HG03175 (cell line): ENCODE results near the gene PADI4.
"Not testable (repeated sequence)": the region's sequence is repeated elsewhere in the genome, so short reads cannot be mapped to it uniquely, and the experiment has no call there.

ENCODE experiments used
- ATAC-seq: cut with Tn5 transposase; IDR thresholded peaks from one replicate; pipeline ENCODE4 v1.9.1; 2021; ENCODE audit warnings: mild to moderate bottlenecking, moderate library complexity; ENCODE audit not compliant: unreplicated experiment

PADI4 gene

DNA sequence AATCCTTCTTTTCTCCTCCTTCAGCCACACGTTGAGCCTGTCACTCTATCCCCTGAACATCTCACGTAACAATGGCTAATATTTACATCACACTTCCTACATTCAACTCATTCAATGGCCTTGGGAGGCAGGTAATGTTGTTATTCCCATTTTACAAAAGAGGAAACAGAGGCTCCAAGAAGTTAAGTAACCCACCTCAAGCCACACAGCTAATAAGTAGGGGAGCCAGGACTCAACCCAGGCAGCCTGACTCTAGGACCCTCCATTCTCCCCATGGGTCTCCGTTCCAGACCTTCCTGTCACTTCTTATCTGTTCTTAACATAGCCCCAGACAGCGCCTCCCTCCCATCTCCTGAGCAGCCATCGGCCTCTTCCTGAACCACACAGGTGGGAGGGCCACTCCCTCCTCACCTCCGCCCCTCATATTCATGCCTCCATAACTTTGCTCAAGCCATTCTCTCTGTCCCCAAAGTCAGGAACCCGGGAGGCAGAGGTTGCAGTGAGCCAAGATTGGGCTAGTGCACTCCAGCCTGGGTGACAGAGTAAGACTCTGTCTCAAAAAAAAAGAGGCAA, 2.2 kb downstream of the PADI4 start:
- no peak for ATAC-seq

DNA sequence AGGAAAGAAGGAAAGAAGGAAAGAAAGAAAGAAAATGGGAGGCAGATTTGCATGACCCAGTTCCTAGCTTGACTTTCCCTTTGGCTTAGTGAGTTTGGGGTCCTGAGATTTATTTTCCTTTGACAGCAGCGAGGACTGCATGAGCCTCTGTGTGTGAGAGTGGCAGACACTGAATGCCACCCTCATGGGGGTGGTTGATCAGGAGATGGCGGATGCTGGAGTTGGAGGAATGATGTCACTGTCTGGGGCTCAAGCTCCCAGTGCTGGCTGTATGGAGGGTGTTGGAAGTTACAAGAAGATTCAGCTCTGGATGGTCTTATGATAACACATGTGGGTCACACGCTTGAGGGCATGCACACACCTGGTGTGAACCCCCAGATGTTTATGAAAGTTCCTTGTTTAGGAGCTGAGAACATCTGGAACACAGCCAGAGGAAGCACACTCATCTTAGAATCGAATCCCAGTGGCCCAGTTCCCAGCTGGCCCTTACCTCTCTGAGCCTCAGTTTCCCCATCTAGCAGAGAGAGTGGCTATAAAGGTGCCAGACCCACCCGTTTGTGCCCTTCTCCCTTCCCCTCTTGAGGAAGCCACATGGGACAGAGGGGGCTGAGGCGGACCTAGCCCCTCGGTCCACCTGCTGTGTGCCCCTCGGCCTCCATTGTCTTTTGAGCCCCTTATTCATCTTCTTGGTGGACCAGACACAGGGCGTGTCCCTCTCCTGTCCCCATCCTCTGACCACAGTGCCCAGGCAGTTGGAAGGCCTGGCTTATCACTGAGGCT, 5.7 kb downstream of the PADI4 start:
- ATAC-seq = no peak

DNA sequence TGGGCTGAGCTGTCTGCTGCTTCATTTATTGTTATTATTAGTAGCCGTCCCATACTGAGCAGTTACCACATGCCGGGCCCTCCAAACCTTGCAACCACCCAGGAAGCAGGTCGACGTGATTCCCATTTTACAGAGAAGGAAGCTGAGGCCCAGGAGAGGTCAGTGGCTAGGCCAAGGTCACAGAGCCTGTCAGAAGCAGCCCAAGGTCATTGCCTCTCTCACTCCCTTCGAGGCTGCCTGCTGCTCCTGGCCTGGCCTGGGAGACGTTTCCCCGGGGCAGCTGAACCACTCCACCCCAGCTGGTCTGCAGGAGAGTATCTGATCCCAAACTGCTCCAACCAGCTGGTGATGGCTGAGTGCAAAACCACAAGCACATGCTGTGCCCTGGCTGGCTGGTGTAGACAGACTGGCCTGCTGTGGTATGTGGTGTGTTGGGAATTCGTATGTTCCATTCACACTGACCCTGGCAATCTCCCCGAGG, 6.5 kb downstream of the PADI4 start:
- ATAC-seq = no peak

DNA sequence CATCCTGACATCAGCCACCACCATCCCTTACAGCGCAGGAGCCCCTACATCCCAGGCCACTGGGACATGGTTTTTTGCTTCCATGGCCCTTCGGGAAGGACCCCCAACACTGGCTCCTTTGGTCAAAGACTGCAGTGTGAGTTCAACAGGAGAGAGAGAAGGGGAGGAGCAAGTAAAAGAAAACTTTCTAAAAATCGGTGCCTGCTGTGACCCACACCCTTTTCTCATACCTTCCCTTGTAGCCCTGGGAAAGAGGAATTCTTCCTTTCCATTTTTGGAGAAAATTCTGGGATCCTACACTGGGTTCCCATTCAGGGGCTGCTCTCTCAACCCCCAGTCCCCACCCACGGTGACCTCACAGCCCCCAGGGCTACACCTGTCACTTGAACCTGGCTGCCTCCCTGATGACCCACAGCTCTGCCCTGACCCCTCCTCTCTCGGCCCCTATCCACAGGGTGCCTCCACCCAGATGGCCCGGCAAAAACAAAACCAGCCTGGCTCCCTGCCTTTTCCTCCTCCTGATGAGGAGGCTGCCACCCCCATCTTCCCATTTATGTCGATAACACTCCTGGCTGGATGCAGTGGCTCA, 7.6 kb downstream of the PADI4 start:
- ATAC-seq = no peak

DNA sequence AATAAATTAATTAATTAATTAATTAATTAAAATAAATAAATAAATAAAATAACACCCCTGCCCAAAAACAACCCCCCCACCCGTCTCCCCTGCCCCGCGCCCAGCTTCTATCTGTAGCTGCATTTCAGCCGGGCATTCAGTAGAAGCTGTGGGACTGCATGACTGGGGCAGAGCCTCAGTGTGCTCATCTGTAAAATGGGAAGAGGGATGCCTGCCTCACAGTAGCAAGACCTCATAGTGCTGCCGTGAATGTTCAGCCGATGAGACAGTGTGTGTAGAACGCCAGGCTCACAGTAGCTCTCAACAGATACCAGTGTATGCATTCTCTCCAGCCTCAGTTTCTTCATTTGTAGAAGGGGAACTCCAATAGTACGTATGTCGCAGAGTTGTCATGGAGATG, 8.7 kb downstream of the PADI4 start:
- no peak for ATAC-seq

DNA sequence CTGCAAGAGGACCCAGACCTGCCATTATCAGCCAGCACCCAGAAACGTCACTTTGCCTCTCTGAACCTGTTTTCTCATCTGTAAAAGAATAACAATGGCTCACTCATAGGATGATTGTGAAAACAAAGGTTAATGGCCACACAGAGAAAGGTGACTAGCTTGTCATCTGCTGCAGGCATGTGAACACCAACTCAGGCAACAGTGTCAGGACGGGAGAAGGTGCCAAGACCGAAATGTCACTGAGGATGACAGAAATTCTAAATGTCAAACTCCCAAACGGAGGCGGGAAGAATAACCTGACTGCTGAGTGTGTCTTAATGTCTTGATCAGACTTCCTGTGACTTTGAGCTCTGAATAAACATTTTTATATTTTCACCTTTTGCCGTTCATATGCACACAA, 10.3 kb downstream of the PADI4 start:
- ATAC-seq = no peak

DNA sequence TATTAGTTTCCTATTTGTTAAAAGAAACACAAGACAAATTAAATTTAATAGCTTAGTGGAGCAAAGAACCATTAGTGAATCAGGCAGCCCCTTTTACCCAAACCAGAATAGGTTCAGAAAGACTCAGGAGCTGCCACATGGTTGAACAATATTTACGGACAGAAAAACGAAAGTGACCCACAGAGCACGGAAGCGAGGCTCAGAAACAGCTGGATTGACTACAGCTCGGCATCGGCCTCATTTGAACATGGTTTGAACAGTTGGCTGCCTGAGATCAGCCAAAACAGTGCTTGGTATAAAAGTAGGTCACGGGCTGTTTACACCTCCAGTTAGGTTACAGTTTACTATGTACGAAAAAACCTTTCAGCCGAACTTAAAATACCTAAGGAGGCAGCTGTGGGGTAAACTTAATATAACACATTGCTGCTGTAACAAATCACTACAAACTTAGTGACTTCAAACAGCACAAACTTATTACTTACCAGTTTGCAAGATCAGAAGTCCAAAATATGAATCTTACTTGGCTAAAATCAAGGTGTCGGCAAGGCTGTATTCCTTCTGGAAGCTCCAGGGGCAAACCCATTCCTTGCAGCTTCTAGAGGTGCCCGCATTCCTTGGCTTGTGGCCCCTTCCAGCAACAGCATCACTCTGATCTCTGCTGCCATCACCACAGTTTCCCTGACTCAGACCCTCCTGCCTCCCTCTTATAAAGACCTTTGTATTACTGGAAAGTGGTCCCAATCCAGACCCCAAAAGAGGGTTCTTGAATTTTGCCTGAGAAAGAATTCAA, 11.8 kb downstream of the PADI4 start:
- ATAC-seq = no peak

DNA sequence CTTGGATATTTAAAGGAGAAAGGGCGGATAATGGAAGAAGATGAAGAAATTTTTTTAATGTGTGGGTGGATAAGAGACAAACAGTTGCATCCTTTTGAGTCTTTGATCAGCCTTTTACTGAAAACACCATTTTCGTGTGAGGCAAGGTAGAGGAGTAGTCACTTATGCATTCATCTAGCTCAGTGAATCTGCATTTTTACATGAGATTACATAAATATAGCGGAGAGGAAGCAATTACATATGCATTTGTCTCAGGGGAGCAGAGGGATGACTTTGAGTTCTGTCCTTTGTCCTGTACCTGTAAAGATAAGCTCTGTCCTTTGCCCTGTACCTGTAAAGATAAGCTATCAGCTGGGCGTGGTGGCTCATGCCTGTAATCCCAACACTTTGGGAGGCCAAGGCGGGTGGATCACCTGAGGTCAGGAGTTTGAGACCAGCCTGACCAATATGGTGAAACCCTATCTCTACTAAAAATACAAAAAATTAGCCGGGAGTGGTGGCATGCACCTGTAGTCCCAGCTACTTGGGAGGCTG, 13.9 kb downstream of the PADI4 start:
- ATAC-seq = not testable (repeated sequence)

DNA sequence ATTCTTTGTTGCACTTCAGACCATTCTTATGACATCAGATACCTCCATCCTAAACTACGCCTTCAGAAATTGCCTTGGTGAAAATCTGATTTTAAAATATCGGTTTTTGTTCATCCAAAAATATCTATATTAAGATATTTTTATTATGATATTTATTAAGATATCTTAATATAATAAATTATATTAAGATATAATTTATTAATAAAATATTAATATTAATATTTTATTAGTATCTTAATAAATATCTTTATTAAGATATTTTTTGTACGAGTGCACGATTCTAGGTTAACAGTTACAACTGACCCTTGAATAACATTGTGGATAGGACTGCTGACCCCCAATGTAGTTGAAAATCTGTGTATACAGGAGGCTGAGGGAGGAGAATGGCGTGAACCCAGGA, 20.9 kb downstream of the PADI4 start:
- no peak for ATAC-seq

DNA sequence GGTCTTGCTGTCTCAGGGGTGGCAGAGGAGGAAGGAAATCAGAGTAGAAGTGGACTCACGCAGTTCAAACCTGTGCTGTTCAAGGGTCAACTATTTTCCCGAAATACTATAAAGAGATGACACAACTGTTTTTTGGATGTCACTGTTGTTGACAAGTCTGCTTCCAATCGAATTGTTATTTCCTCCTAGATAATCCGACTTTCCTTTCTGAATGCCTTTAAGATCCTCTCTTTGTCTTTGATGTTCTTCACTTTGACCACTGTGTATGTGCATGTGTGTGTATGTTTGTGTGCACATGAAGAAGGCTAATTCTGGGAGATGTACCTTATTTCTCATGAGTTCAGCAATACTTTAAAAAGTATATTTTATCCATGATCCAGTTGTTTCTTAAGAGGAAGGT, 21.6 kb downstream of the PADI4 start:
- no peak for ATAC-seq

DNA sequence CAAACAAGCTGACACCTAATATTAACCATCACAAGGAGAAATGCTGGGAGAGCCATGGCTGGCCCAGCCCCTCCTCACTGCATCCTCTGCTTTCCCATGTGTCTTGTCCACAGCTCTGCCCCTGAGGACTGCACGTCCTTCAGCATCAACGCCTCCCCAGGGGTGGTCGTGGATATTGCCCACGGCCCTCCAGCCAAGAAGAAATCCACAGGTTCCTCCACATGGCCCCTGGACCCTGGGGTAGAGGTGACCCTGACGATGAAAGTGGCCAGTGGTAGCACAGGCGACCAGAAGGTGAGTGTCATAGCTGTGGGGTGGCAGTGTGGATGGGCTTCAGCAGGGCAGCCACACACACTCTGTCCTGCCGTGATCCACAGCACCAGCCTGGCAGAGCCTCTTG, 22.9 kb downstream of the PADI4 start:
- ATAC-seq = no peak

DNA sequence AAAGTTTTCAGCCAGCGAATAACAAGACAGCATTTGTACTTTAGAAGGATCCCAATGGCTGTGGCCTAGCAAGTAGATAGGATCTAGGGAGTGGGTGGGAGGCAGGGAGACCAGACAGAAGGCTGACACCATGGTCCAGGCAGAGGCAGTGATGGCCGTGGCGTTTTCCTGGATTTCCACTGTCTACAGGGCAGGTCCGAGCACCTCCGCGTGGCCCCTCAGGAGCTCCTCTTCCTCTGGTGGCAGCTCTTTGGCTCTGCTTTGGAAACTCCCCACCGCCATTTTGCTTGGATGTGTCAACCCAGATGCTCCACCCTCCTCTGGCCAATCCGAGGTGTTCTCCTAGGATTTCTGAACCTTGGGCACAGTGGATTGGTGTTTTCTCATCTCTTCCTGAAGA, 25.1 kb downstream of the PADI4 start:
- ATAC-seq = no peak

DNA sequence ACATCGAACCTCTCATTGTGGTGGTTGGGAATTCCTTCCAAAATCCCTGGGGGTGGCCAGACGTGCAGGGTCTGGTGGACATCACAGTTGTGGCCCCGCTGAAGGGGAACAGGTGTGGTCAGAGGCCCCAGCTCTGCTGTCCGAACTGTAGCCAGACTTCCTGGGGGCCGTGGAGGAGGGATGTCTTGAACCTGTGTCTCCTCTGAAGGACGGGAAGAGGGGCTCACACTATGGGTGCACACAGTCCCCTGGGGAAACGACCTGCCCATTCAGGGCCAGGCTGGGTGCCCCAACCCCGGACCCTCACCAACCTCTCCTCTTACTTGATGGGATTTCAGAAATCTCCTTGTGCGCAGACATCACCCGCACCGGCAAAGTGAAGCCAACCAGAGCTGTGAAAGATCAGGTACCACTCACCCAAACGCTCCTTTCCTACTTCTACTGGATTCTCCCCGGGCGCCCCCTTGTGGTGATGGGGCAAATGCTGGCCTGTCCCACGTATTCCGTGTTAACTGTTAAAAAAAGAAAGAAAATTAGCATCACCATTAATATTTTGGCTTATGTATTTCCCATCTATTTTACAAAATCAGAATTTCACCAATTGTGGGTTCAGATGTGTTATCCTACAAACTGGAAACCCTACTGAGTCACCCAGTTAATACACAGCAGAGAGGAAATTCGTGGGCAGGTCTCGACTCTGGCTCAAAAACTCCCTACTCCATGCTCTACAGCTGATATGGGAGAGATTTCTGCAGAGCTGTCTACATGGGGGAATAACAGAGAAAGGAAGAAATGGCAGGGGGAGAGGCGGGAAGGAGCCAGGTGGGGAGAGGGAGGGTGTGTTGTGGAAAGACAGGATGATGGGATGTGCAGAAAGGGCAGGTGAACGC, 28.1 kb downstream of the PADI4 start:
- no peak for ATAC-seq

DNA sequence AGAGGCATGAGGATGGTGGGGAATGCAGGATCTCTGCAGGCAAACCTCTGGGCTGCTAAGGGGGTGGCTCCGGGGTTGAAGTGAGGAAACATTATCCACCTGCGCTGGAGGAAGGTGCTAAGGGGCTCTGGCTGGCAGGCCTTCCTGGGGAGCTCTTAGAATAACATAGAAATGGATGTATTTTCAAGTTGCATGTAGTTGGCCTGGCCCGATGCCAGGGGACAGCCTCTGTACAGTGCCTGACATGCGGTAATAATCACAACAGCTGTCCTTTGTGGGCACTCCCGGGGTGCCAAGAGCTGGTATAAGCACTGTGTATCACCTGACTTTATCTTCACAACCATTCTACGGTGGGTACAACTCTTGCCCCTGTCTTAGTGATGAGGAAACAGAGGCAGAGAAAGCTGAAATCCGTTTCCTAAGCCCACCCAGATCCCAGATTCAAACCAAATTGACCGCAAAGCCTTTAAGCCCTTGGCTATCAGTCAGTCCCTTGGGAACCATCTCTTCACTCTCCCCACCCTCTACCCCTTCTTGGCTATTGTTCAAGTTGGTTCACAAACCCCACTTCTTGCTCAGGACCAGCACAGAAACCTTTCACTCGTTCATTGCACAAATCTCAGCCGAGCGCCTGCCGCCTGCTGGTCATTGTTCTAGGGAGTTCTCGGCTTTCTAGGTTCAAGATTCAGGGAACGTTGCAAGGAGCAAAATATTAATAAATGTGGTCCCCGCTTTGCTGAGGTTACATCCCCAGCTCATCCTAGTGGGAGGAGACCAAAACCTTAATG, 30.9 kb downstream of the PADI4 start:
- no peak for ATAC-seq

DNA sequence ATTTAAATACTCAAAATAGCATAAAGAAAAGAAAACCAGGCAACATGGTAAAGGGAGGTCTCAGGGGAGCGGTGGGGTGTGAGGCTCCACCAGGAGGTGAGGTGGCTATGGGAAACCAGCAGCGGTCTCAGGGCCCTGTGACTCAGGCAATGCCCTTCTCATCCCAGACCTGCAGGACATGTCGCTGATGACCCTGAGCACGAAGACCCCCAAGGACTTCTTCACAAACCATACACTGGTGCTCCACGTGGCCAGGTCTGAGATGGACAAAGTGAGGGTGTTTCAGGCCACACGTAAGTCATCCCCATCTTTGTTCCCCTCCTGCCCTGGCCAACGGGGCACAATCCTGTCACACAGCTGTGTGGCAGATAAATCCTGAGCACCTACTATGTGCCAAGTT, 31.5 kb downstream of the PADI4 start:
- ATAC-seq = no peak

DNA sequence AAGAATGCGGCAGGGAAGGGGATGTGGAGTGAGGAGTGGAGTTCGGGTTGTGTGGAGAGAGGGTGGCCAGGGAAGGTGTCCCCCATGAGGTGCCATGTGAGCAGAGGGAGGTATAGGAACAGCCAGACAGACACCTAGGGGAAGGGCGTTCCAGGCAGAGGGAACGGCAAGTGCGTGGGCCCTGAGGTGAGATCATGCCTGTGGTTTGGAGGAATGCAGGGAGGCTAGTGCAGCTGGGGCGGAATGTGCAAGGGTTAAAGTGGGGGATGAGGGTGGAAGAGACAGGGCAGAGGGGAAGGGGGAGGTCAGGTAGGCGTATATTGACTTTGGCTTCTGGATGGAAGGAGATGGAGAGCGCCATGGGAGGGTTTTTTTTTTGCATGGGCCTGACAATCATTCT, 32.4 kb downstream of the PADI4 start:
- ATAC-seq = no peak

DNA sequence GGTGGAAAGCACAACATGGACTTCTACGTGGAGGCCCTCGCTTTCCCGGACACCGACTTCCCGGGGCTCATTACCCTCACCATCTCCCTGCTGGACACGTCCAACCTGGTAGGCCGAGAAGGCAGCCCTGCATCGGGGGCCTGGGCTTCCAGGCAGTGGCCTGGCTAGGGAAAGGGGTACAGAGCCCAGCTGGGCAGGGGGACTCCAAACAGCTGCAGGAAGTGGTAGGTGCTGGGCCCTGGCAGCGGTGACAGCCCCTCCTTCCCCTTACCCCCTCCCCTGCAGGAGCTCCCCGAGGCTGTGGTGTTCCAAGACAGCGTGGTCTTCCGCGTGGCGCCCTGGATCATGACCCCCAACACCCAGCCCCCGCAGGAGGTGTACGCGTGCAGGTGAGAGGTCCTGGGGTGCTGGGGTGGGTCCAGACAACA, 34.0 kb downstream of the PADI4 start:
- no peak for ATAC-seq

DNA sequence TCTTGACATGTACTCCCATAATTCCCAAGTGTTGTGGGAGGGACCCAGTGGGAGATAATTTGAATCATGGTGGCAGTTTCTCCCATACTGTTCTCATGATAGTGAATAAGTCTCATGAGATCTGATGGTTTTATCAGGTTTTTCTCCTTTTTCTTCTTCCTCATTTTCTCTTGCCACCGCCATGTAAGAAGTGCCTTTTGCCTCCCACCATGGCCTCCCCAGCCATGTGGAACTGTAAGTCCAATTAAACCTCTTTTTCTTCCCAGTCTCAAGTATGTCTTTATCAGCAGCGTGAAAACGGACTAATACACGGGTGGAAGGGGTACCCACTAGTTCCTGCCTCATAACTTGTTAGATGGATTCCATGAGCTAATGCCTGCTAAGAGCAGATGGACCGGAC, 37.5 kb downstream of the PADI4 start:
- not testable (repeated sequence) for ATAC-seq

DNA sequence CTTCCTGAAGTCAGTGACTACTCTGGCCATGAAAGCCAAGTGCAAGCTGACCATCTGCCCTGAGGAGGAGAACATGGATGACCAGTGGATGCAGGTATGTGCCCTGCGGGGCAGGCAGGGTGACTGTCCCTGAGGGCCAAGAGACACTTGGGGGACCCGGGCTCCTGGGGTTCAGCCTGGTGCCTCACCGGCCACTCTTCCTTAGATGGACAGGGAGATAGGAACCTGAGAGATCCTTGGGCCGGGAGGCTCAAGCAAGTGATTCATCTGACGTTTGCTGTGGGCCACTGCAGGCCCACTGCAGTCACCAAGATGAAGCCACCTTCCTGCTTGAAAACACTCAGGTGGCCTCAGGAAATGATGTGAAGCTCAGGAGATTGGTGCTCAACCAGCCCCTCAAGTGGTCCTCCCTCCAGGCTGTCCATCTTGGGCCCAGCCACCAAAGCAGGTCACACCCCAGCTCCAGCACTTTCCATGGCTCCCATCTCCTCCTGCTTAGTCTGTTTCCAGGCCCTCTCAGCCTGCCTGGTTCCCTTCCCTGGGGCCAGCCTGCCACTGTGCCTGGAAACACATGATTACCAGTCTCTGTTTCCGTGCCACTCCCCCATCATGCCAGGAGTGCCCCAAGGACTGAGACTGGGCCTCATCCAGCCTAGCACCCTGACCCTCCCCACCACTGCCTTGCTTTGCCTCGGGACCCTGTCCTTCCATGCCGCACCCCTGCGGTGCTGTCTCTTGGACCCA, 38.2 kb downstream of the PADI4 start:
- ATAC-seq = no peak
